Measurements from ENCODE around the gene ADPRH. TPM values are rescaled to one million over a fixed set of nuclear protein-coding genes. Genes with fewer than 3 reads are reported as not detected.

Gene ADPRH
- total and polyA plus RNA-seq, 2 of the 4 experiments (the other 2 are of a cell fraction) = under 0.01 to 0.12 TPM

DNA sequence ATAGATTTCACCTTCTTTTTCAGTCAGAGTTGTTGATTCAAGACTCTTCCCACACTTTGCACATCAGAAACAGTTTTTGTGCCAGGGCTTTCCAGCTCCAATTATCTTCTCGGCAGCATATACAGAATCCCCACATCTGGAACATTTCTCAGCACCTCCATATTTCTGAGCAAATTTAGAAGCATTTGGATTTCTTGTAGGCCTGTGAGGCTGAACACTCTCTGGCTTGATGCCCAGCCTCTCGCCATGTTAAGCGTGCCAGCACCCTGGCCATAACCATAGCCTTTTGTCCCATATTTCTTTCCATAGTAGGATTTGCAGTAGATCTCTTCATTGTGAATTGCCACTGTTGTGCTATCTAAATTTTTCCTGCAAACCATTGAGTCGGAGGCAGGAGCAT, 48.1 kb upstream of the ADPRH start:
- H2BK120ac ChIP-seq (ENCODE audit: low read depth, low read length) = no peak overlapping the region
- H2AFZ ChIP-seq (replicated peaks; ENCODE audit: low read length, poor library complexity) = no peak overlapping the region
- POLR2A ChIA-PET (ENCODE audit: unreplicated experiment) = no interaction called here

More for the DNA sequence above, 48.1 kb upstream of the ADPRH start:
- Histone ChIP-seq H3K4me1 (ENCODE audit: control insufficient read depth, insufficient read depth, low read length) (peaks cover 4% of the 10 kb centered on the region), H3K27ac (ENCODE audit: insufficient read depth, low read length) (no peak overlapping the region), H3K27me3 (ENCODE audit: control insufficient read depth, insufficient read depth, low read length) (no peaks in the 10 kb centered on the region), H3K4ac (ENCODE audit: low read depth, low read length) (no peak overlapping the region), H4K8ac (ENCODE audit: low read depth in 2 of 2, low read length in 2 of 2) (no peak overlapping the region), H2BK5ac (ENCODE audit: low read depth, low read length, poor library complexity, severe bottlenecking) (no peak overlapping the region), H4K5ac (ENCODE audit: low read depth, low read length) (no peak overlapping the region), H3K9me1 (ENCODE audit: insufficient read depth, low read length) (no peaks in the 10 kb centered on the region), H3K9me3 (ENCODE audit: control insufficient read depth, insufficient read depth, low read length) (no peaks in the 10 kb centered on the region), H3K4me2 (ENCODE audit: low read depth, low read length) (no peak overlapping the region), H3K18ac (ENCODE audit: low read depth, low read length) (no peak overlapping the region), H3K4me3 (ENCODE audit: insufficient read depth, low read depth, low read length) (no peak overlapping the region), H3K23ac (ENCODE audit: low read depth, low read length) (no peak overlapping the region), H2AK9ac (replicated peaks; ENCODE audit: low read depth, low read length, poor library complexity) (no peak overlapping the region), H3K14ac (replicated peaks; ENCODE audit: low read depth, low read length) (no peak overlapping the region), H4K20me1 (ENCODE audit: insufficient read depth, low read length) (no peaks in the 10 kb centered on the region), H3K36me3 (ENCODE audit: control insufficient read depth, insufficient read depth, low read length) (no peaks in the 10 kb centered on the region), H4K91ac (ENCODE audit: insufficient read depth, low read depth, low read length) (no peak overlapping the region), H3K56ac (ENCODE audit: extremely low read depth, insufficient read depth, low read length) (no peak overlapping the region), H2BK20ac (ENCODE audit: low read depth, low read length) (no peak overlapping the region), H3K9ac (ENCODE audit: low read depth, low read length) (no peak overlapping the region), H2AK5ac (ENCODE audit: low read depth, low read length) (no peak overlapping the region), H2BK15ac (ENCODE audit: low read depth, low read length) (no peak overlapping the region), H3K79me1 (ENCODE audit: low read depth in 1 of 2, low read length in 2 of 2) (no peaks in the 10 kb centered on the region)
- no peak for DNase-seq
- no peak for ATAC-seq (ENCODE audit: low read depth)
- dilution Hi-C loops (cut with HindIII; ENCODE audit: low sequenced_read_pairs, unreplicated experiment) (no loop called here), in situ Hi-C loops (cut with MboI; ENCODE audit: low sequenced_read_pairs) (no loop called here), intact Hi-C loops (cut with micrococcal nuclease) (no loop called here)
- no peak for TF ChIP-seq MAZ (IDR thresholded peaks at IDR 0.05; ENCODE audit: borderline replicate concordance, low read depth, low read length)
- TF ChIP-seq, protein P1, sequence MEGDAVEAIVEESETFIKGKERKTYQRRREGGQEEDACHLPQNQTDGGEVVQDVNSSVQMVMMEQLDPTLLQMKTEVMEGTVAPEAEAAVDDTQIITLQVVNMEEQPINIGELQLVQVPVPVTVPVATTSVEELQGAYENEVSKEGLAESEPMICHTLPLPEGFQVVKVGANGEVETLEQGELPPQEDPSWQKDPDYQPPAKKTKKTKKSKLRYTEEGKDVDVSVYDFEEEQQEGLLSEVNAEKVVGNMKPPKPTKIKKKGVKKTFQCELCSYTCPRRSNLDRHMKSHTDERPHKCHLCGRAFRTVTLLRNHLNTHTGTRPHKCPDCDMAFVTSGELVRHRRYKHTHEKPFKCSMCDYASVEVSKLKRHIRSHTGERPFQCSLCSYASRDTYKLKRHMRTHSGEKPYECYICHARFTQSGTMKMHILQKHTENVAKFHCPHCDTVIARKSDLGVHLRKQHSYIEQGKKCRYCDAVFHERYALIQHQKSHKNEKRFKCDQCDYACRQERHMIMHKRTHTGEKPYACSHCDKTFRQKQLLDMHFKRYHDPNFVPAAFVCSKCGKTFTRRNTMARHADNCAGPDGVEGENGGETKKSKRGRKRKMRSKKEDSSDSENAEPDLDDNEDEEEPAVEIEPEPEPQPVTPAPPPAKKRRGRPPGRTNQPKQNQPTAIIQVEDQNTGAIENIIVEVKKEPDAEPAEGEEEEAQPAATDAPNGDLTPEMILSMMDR (conservative IDR thresholded peaks at IDR 0.05; ENCODE audit: low read depth, low read length) = no peak
- TF ChIP-seq RCOR1 (IDR thresholded peaks at IDR 0.05; ENCODE audit: insufficient replicate concordance, low read length) = no peak
- no peak for TF ChIP-seq SMC3 (IDR thresholded peaks at IDR 0.05; ENCODE audit: low read depth, low read length)
- CTCF ChIA-PET = no interaction called here
- no TSS peak for BruUV-seq (replicated peaks)
- no CpG with 5 or more reads among the region's 4 CpGs for WGBS, 2 experiments (ENCODE audit: extremely low coverage in 2 of 2, insufficient read length in 1 of 2)
